Thyroid gland (tissue), 4 donors: ENCODE data around the gene TSPAN32. TPM values are rescaled to one million over a fixed set of nuclear protein-coding genes. Genes with fewer than 3 reads are reported as not detected.

Experiments used
- DNase-seq, 2 donors: peaks; one replicate each; pipeline ENCODE4 v3.0.0-alpha.2; 2019
- H3K27ac ChIP-seq, 3 donors: fragments of 200-600 bp; sonication (generic); 1 replicate in 2 of 3; 2 replicates in 1 of 3; pipeline ENCODE4 v1.5.1; 2016 to 2019; ENCODE audit warnings: mild to moderate bottlenecking in 1 of 3, moderate library complexity in 1 of 3
- H3K27me3 ChIP-seq: fragments of 200-600 bp; sonication (generic); one replicate; pipeline ENCODE4 v1.5.1; 2019
- H3K36me3 ChIP-seq, 2 donors: fragments of 200-600 bp; sonication (generic); one replicate each; pipeline ENCODE4 v1.5.1; 2016 to 2019
- H3K4me1 ChIP-seq, 2 donors: fragments of 200-600 bp; sonication (generic); one replicate each; pipeline ENCODE4 v1.5.1; 2017 to 2019
- H3K4me3 ChIP-seq, 3 donors: fragments of 200-600 bp; sonication (generic); replicated peaks in 1 of 3; 1 replicate in 2 of 3; 2 replicates in 1 of 3; pipeline ENCODE4 v1.5.1; 2016; ENCODE audit warnings: mild to moderate bottlenecking in 1 of 3
- H3K9me3 ChIP-seq: fragments of 200-600 bp; sonication (generic); one replicate; pipeline ENCODE4 v1.5.1; 2017
- POLR2A ChIP-seq, 2 donors: fragments of 450-650 bp; IDR thresholded peaks; one replicate each; pipeline ENCODE4 v1.6.1; 2017; ENCODE audit warnings: antibody characterized with exemption in 2 of 2, mild to moderate bottlenecking in 2 of 2, moderate library complexity in 1 of 2
- WGBS, 2 donors: methylation state at CpG; one replicate each; pipeline ENCODE4 v1.1.5; 2017; 5-methylcytosine and 5-hydroxymethylcytosine counted together
- intact Hi-C: fragments of 100-400 bp; cut with DNase I; formaldehyde crosslinking; loops from one replicate; pipeline ENCODE4 v1.15.1; 2023
- total RNA-seq, 4 donors: library from RNA; depleted of rRNA; stranded (reverse); fragments of >200 nt; gene quantifications; one replicate each; pipeline ENCODE4 v1.2.3, GENCODE V29; 2016
- TF ChIP-seq, protein P1 (sequence below), 6 experiments: fragments of 200-600 bp in 3 of 6; fragments of 450-650 bp in 3 of 6; sonication (generic) in 3 of 6; IDR thresholded peaks; one replicate each; pipeline ENCODE4 v1.5.1; 2016 to 2019; ENCODE audit warnings: antibody characterized with exemption in 6 of 6, mild to moderate bottlenecking in 2 of 6, inconsistent platforms in 1 of 6, moderate library complexity in 1 of 6

Gene TSPAN32
- total RNA-seq, 4 donors from 2014 or later, result 0.33 to 0.45 TPM; not detected in 2

GRCh38 chr11:2315395-2316168, 13.8 kb downstream of the TSPAN32 start:
- WGBS, 2 donors, result 75 to 87% methylated on average over 11 to 18 of the region's 25 CpGs
- H3K9me3 ChIP-seq, result no peaks in the 10 kb centered on the region
- H3K4me3 ChIP-seq, result no peak overlapping the region
- intact Hi-C loops, result no loop called here
- H3K27ac ChIP-seq, result peak overlapping the region; percentile 86 to 96 (median 87)
- no peak for DNase-seq
- no peaks in the 10 kb centered on the region for H3K27me3 ChIP-seq
- H3K4me1 ChIP-seq, result peaks cover 16 to 17% of the 10 kb centered on the region in 2 donors
- TF ChIP-seq POLR2A (IDR thresholded peaks at IDR 0.05), result no peak
- TF ChIP-seq, protein P1, sequence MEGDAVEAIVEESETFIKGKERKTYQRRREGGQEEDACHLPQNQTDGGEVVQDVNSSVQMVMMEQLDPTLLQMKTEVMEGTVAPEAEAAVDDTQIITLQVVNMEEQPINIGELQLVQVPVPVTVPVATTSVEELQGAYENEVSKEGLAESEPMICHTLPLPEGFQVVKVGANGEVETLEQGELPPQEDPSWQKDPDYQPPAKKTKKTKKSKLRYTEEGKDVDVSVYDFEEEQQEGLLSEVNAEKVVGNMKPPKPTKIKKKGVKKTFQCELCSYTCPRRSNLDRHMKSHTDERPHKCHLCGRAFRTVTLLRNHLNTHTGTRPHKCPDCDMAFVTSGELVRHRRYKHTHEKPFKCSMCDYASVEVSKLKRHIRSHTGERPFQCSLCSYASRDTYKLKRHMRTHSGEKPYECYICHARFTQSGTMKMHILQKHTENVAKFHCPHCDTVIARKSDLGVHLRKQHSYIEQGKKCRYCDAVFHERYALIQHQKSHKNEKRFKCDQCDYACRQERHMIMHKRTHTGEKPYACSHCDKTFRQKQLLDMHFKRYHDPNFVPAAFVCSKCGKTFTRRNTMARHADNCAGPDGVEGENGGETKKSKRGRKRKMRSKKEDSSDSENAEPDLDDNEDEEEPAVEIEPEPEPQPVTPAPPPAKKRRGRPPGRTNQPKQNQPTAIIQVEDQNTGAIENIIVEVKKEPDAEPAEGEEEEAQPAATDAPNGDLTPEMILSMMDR (IDR thresholded peaks at IDR 0.05), result no peak
- no peaks in the 10 kb centered on the region for H3K36me3 ChIP-seq

DNA sequence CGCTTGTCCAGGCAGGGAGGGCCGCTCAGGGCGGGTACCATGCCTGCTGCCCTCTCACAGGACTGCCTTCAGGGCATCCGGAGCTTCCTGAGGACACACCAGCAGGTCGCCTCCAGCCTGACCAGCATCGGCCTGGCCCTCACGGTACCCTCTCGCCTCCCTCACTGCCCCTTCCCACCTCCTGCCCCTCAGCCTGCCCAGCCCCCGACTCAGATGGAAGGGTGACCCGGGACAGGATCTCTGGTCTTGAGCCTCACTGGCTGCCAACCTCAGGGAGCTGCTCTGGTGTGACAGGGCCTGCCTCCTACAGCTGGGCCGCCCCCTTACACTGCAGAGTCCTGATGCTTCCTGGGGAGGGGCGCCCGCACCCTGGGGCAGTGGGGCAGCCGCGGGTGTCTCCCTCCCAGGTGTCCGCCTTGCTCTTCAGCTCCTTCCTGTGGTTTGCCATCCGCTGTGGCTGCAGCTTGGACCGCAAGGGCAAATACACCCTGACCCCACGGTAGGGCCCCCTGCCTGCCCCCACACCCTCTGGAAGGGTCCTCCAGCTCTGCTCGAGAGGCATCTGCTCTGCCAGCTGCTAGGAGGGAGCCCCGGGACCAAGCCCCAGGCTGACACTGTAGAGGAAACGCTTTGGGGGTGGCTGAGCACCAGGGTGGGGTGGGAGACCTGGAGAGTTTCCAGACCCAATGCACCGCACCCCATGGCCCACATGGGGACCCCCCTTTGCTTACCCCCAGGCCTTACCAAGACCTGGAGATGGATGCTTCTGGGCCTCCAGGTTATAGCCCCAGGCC, 14.6 kb downstream of the TSPAN32 start:
- H3K36me3 ChIP-seq, result no peaks in the 10 kb centered on the region
- no peak overlapping the region for H3K27ac ChIP-seq
- no peaks in the 10 kb centered on the region for H3K9me3 ChIP-seq
- no peaks in the 10 kb centered on the region for H3K27me3 ChIP-seq
- TF ChIP-seq POLR2A (IDR thresholded peaks at IDR 0.05), result no peak
- TF ChIP-seq, protein P1 (IDR thresholded peaks at IDR 0.05), result no peak
- intact Hi-C loops, result no loop called here
- WGBS, 2 donors, result 86 to 96% methylated on average over 9 to 19 of the region's 23 CpGs
- H3K4me3 ChIP-seq, result no peak overlapping the region
- DNase-seq, result no peak
- H3K4me1 ChIP-seq, result peaks cover 16 to 17% of the 10 kb centered on the region in 2 donors

DNA sequence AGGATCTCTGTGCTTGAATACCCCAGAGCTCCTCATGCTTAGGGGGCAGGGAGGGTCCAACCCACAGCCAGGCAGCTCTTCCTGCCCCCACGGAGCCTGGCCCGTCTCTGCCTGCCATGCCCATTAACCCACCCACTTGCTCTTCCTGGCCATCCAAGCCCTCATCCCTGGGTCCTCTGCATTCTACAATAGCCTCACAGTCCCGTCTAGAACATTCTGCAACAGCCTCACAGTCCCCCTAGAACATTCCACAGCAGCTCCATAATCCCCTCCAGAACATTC, 15.1 kb downstream of the TSPAN32 start:
- no peak overlapping the region for H3K4me3 ChIP-seq
- no peaks in the 10 kb centered on the region for H3K27me3 ChIP-seq
- H3K36me3 ChIP-seq, result no peaks in the 10 kb centered on the region
- no peak for DNase-seq
- WGBS, 2 donors, result 86 to 91% methylated on average over 3 of the region's 3 CpGs
- TF ChIP-seq, protein P1 (IDR thresholded peaks at IDR 0.05), result no peak
- no peak for TF ChIP-seq POLR2A (IDR thresholded peaks at IDR 0.05)
- peaks cover 16 to 17% of the 10 kb centered on the region in 2 donors for H3K4me1 ChIP-seq
- intact Hi-C loops, result no loop called here
- H3K27ac ChIP-seq, result no peak overlapping the region
- no peaks in the 10 kb centered on the region for H3K9me3 ChIP-seq

DNA sequence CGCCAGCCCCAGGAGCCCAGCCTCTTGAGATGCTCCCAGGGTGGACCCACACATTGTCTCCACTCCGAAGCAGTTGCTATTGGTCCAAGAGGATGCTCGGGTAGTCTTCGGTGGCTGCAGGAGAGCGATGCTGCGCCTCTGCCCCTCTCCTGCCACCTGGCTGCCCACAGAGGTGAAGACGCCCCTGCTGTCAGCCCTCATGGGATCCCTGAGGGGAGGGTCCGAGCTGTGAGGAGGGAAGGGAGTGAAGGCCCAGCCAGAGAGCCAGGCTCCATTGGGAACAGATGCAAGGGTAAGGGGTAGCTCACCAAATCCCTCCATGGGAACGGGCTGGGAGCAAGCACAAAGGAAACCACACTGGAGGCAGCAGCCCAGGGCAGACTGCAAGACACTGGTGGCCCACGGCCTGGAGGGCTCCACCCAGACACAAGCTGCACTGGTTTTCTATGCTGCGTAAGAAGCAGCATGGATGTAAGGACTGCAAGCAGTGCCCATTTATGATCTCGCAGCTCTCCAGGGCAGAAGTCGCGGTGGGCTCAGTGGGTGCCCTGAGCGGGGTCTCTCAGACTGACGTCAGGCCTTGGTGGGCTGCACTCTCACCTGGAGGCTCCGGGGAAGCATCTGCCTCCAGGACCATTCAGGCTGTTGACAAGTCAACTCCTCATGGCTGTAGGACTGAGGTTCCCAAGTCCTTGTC, 15.7 kb downstream of the TSPAN32 start:
- intact Hi-C loops, result no loop called here
- Histone ChIP-seq H3K36me3 (no peaks in the 10 kb centered on the region), H3K4me1 (peaks cover 16 to 17% of the 10 kb centered on the region in 2 donors), H3K27ac (no peak overlapping the region), H3K4me3 (no peak overlapping the region), H3K27me3 (no peaks in the 10 kb centered on the region), H3K9me3 (no peaks in the 10 kb centered on the region)
- 93% methylated on average over 13 to 15 of the region's 17 CpGs for WGBS, 2 donors
- DNase-seq, result no peak
- TF ChIP-seq, protein P1 (IDR thresholded peaks at IDR 0.05), result no peak
- TF ChIP-seq POLR2A (IDR thresholded peaks at IDR 0.05), result no peak
